MCF 10A (cell line): ENCODE data around the gene NECTIN2. TPM values are rescaled to one million over a fixed set of nuclear protein-coding genes. Genes with fewer than 3 reads are reported as not detected.
A peak's percentile ranks its signal among the peaks of the same experiment; 100 is the strongest.

Experiments
- BruUV-seq: library from RNA; stranded (reverse); fragments of 400-500 nt; replicated peaks from 2 replicates; lab custom pipeline; 2021; lab: Mats Ljungman, UMichigan
- CTCF ChIA-PET: fragments of 300-600 bp; sonication (Branson Sonifier 250); formaldehyde crosslinking; extraction: SDS; loops from one replicate; lab custom pipeline; 2021; ENCODE audit warnings: antibody characterized with exemption, inconsistent platforms; lab: Yijun Ruan, JAX
- POLR2A ChIA-PET: fragments of 300-600, 350-650 bp; sonication (Branson Sonifier 250); formaldehyde crosslinking; extraction: SDS; loops from one replicate; lab custom pipeline; 2020; ENCODE audit warnings: antibody characterized with exemption, inconsistent platforms; lab: Yijun Ruan, JAX
- DNase-seq: peaks from one replicate; pipeline ENCODE4 v3.0.0-alpha.2; 2018; ENCODE audit not compliant: unreplicated experiment
- H3K27ac Mint-ChIP-seq: one replicate; pipeline ENCODE4 v1.8.0; 2022; ENCODE audit warnings: mild to moderate bottlenecking, low read depth, mixed read lengths; ENCODE audit not compliant: unreplicated experiment
- H3K27me3 Mint-ChIP-seq: one replicate; pipeline ENCODE4 v1.8.0; 2022; ENCODE audit warnings: mixed read lengths; ENCODE audit not compliant: insufficient read depth, unreplicated experiment
- H3K36me3 Mint-ChIP-seq: one replicate; pipeline ENCODE4 v1.8.0; 2022; ENCODE audit warnings: mild to moderate bottlenecking, moderate library complexity, mixed read lengths; ENCODE audit not compliant: insufficient read depth, unreplicated experiment
- H3K4me1 Mint-ChIP-seq: one replicate; pipeline ENCODE4 v1.8.0; 2022; ENCODE audit warnings: mixed read lengths; ENCODE audit not compliant: insufficient read depth, unreplicated experiment
- H3K4me3 Mint-ChIP-seq: one replicate; pipeline ENCODE4 v1.8.0; 2022; ENCODE audit warnings: mild to moderate bottlenecking, moderate library complexity, mixed read lengths; ENCODE audit not compliant: unreplicated experiment
- H3K9me3 Mint-ChIP-seq: one replicate; pipeline ENCODE4 v1.8.0; 2022; ENCODE audit warnings: mixed read lengths; ENCODE audit not compliant: unreplicated experiment
- intact Hi-C: fragments of 100-400 bp; cut with micrococcal nuclease; formaldehyde crosslinking; loops from 2 replicates; pipeline ENCODE4 v1.14.1; 2022
- total RNA-seq: library from RNA; stranded (reverse); gene quantifications from 2 replicates; pipeline ENCODE4 v1.2.3, GENCODE V29; 2022
- TF ChIP-seq, protein P1 (sequence below): fragments of 200-600 bp; IDR thresholded peaks from one replicate; pipeline ENCODE4 v1.8.0; 2022; ENCODE audit warnings: antibody characterized with exemption, mild to moderate bottlenecking; ENCODE audit not compliant: unreplicated experiment

NECTIN2 gene
- total RNA-seq, 1 experiment from 2014 or later = 46.5 TPM

DNA sequence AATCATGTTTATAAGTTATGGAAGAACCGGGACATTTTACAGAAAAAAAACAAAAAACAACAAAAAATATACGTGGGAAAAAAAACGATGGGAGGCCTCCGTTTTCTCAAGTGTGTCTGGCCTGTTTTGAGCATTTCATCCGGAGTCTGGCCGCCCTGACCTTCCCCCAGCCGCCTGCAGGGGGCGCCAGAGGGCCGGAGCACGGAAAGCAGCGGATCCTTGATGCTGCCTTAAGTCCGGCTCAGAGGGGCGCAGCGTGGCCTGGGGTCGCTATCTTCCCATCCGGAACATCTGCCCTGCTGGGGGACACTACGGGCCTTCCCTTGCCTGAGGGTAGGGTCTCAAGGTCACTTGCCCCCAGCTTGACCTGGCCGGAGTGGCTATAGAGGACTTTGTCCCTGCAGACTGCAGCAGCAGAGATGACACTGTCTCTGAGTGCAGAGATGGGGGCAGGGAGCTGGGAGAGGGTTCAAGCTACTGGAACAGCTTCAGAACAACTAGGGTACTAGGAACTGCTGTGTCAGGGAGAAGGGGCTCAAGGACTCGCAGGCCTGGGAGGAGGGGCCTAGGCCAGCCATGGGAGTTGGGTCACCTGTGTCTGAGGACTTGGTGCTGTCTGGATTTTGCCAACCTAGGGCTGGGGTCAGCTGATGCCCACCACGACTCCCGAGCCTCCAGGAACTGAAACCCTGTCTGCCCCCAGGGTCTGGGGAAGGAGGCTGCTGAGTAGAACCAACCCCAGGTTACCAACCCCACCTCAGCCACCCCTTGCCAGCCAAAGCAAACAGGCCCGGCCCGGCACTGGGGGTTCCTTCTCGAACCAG lies 57.7 kb downstream of the NECTIN2 start:
- DNase-seq = peak; percentile 63
- no peak overlapping the region for H3K27ac Mint-ChIP-seq
- peaks cover 54% of the 10 kb centered on the region for H3K36me3 Mint-ChIP-seq
- no TSS peak for BruUV-seq
- no peak overlapping the region for H3K4me3 Mint-ChIP-seq
- ChIA-PET CTCF (interaction anchor here (0.6 to 3.9 kb wide), 24 partner anchors 9 to 1136 kb away, joined by 3 to 49 read pairs (median 4); partner anchors contain the start of genes APOC1 and TOMM40), POLR2A (interaction anchor here (0.7 to 1.3 kb wide), 4 partner anchors 11 to 171 kb away, joined by 3 to 4 read pairs (median 4); partner anchors contain the start of gene CLPTM1)
- peaks cover 7% of the 10 kb centered on the region for H3K4me1 Mint-ChIP-seq
- no peaks in the 10 kb centered on the region for H3K9me3 Mint-ChIP-seq
- H3K27me3 Mint-ChIP-seq = peaks cover 10% of the 10 kb centered on the region
- intact Hi-C loops = loop anchor here (1.0 kb wide), 1 partner anchor 47 kb away; no protein-coding TSS in a partner anchor
- TF ChIP-seq, protein P1, sequence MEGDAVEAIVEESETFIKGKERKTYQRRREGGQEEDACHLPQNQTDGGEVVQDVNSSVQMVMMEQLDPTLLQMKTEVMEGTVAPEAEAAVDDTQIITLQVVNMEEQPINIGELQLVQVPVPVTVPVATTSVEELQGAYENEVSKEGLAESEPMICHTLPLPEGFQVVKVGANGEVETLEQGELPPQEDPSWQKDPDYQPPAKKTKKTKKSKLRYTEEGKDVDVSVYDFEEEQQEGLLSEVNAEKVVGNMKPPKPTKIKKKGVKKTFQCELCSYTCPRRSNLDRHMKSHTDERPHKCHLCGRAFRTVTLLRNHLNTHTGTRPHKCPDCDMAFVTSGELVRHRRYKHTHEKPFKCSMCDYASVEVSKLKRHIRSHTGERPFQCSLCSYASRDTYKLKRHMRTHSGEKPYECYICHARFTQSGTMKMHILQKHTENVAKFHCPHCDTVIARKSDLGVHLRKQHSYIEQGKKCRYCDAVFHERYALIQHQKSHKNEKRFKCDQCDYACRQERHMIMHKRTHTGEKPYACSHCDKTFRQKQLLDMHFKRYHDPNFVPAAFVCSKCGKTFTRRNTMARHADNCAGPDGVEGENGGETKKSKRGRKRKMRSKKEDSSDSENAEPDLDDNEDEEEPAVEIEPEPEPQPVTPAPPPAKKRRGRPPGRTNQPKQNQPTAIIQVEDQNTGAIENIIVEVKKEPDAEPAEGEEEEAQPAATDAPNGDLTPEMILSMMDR = peak; percentile 97

DNA sequence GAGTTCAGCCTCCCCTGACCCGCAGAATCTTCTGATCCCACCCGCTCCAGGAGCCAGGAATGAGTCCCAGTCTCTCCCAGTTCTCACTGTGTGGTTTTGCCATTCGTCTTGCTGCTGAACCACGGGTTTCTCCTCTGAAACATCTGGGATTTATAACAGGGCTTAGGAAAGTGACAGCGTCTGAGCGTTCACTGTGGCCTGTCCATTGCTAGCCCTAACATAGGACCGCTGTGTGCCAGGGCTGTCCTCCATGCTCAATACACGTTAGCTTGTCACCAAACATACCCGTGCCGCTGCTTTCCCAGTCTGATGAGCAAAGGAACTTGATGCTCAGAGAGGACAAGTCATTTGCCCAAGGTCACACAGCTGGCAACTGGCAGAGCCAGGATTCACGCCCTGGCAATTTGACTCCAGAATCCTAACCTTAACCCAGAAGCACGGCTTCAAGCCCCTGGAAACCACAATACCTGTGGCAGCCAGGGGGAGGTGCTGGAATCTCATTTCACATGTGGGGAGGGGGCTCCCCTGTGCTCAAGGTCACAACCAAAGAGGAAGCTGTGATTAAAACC lies 58.4 kb downstream of the NECTIN2 start:
- TF ChIP-seq, protein P1 = peak; percentile 30
- H3K27ac Mint-ChIP-seq = no peak overlapping the region
- H3K9me3 Mint-ChIP-seq = no peaks in the 10 kb centered on the region
- peaks cover 7% of the 10 kb centered on the region for H3K4me1 Mint-ChIP-seq
- DNase-seq = no peak
- peaks cover 47% of the 10 kb centered on the region for H3K36me3 Mint-ChIP-seq
- no TSS peak for BruUV-seq
- POLR2A ChIA-PET = interaction anchor here (0.8 to 1.3 kb wide), 3 partner anchors 11 to 50 kb away, joined by 3 to 4 read pairs (median 3); partner anchors contain the start of gene CLPTM1
- CTCF ChIA-PET = interaction anchor here (0.6 to 3.9 kb wide), 21 partner anchors 8 to 216 kb away, joined by 3 to 49 read pairs (median 4); partner anchors contain the start of genes APOC1 and TOMM40
- intact Hi-C loops = no loop called here
- H3K4me3 Mint-ChIP-seq = no peak overlapping the region
- H3K27me3 Mint-ChIP-seq = peaks cover 10% of the 10 kb centered on the region

DNA sequence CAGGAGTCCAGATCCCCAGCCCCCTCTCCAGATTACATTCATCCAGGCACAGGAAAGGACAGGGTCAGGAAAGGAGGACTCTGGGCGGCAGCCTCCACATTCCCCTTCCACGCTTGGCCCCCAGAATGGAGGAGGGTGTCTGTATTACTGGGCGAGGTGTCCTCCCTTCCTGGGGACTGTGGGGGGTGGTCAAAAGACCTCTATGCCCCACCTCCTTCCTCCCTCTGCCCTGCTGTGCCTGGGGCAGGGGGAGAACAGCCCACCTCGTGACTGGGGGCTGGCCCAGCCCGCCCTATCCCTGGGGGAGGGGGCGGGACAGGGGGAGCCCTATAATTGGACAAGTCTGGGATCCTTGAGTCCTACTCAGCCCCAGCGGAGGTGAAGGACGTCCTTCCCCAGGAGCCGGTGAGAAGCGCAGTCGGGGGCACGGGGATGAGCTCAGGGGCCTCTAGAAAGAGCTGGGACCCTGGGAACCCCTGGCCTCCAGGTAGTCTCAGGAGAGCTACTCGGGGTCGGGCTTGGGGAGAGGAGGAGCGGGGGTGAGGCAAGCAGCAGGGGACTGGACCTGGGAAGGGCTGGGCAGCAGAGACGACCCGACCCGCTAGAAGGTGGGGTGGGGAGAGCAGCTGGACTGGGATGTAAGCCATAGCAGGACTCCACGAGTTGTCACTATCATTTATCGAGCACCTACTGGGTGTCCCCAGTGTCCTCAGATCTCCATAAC lies 59.5 kb downstream of the NECTIN2 start, which contains the start of gene APOE:
APOE (plus strand) TSS at position 360 of the 724 bp plus-strand sequence. CDS start 829 bp downstream, outside the sequence.
- peak within 1 kb of the TSS; percentile 4 for H3K4me3 Mint-ChIP-seq
- peaks cover 10% of the 10 kb centered on the region for H3K27me3 Mint-ChIP-seq
- H3K36me3 Mint-ChIP-seq = peaks cover 36% of the 10 kb centered on the region
- BruUV-seq = no TSS peak
- H3K4me1 Mint-ChIP-seq = peaks cover 12% of the 10 kb centered on the region
- DNase-seq = no peak
- H3K9me3 Mint-ChIP-seq = no peaks in the 10 kb centered on the region
- TF ChIP-seq, protein P1 = no peak
- ChIA-PET POLR2A (interaction anchor here (1.1 kb wide), 1 partner anchor 49 kb away, joined by 4 read pairs; the partner anchor contains the start of gene CLPTM1), CTCF (interaction anchor here (0.7 to 3.9 kb wide), 5 partner anchors 10 to 61 kb away, joined by 3 to 49 read pairs (median 4); no protein-coding TSS in a partner anchor)
- intact Hi-C loops = no loop called here
- peak within 1 kb of the TSS; percentile 43 for H3K27ac Mint-ChIP-seq
